DMS153 (cell line): ENCODE data around the gene PPP2R5E.

ENCODE experiments used
- DNase-seq: peaks from one replicate; lab custom pipeline; 2025; lab: John Stamatoyannopoulos, UW

Gene PPP2R5E

DNA sequence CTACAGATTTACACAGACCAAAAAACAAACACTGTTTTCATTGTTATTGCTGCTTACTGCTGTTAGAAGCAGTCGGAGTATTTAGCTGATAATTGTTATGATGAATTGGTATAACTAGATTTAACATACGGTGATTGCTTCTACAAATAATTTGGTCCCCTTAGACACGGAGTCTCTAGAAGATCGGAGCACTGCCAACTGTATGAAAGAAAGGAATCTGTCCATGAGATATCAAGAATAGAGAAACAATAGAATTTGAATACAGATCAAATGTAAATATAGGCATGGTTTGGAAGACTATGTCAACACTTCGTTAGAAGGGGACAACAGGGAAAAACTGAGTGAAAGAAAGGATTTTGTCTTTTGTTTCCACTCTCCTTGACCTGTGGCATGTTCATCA is 110.9 kb downstream of the PPP2R5E start:
- peak; percentile 64 for DNase-seq

DNA sequence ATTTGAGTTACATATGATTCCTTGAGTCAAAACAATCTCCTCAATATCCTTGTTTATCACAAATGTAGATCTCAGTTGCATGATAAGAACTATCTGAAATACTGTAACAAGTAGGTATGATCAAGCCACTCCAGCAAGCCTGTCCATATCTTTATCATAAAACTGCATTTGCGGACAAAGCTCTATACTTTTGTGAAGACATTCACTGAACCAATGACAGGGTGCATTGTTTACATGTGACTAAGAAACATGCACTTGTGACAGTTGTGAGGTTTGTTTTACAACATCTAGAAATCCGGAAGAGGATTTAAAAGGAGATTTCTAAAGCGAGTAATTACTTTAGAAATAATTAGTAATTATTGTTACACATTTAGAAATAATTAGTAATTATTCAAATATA is 111.7 kb downstream of the PPP2R5E start:
- no peak for DNase-seq

DNA sequence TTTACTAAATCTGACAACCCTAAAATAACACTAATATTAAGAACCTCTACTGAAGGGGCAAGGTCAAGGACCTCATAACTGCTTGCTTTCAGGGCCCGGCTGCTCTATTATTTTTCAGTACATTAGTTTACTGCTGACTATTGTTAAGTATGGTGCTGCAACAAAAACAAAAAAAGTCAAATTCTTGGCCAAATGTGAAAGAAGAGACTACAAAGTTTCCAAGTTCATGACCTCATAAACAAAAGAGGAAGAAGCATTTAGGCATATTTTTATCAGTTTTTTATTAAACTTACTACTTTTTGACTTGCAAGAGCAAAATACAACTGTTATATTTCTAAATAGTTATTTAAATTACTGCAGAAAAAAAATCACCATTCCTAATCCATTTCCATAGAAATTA is 114.7 kb downstream of the PPP2R5E start:
- no peak for DNase-seq

DNA sequence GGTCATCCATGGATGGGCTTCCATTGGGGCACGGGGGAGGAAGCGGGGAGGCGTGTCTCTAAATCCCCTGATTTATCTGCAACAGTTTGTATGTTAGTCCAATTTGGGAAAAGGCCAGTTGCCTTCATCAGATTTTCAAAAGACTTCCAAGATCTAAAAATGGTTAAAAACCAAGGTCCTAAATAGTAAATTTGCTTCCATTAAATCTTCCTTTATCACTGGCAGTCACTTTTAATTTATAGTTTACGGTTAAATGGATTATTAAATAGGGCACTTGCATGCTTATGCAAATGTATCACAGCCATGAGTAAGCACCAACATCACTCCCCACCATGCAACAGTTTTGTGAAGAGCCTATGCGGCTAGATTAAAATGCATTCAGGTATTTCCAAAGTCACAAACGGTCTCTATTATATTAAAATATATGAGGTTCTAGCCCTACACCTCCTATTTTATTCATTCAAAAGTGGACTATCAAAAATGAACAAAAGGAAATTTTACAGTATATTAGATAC is 116.3 kb downstream of the PPP2R5E start:
- DNase-seq: no peak

DNA sequence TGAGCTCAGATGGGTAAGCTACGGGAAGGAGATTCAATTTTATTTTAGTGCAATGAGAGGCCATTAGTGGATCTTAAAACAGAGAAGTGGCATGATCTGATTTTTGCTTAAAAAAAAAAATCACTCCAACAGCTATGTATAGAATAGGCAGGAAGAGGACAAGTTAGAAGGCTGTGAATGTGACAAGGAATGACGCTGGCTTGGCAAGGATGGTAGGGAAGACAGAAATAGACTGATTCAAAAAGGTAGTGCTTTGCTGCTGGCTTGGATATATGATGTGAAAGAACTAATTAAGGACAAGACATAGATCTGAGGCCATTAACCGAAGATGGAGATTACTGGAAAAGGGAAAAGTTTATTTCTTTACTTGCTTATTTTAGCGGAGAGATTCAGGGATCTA is 119.3 kb downstream of the PPP2R5E start:
- no peak for DNase-seq

DNA sequence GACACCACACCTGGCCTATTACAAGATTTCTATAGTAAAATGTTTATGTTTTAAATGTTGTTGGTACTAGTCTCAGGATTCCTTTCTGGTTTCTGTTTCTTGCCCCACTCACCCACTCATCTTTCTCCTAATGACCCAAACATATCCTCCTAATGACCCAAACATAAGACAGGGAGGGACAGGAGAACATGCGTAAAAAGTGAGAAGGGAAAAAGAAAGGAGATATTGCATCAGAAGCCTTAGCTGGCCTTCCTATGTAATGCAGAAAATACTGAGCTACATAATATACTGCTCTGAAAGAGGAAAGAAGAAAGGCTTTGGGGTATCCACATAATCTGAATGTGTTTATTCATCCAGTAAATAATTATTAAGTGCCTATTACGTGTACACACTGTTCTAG is 119.8 kb downstream of the PPP2R5E start:
- no peak for DNase-seq

DNA sequence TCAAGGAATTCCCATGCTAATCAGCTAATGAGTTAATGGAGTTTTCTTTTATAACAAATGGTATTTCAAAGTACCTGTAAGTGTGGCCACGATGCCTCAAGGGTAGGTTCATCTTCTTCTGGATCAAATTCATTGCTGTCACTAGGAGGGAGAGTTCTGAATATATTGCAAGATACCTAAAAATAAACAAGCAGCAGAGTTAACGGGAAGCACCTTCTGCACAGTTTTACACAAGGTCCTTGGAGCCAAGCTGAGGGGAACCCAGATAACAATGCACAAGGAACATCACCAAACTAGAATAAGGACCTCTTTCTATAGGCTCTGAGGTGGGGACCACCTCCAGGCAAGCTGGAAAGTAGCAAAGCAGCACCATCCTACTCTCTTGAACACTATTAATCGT is 121.3 kb downstream of the PPP2R5E start:
- no peak for DNase-seq

DNA sequence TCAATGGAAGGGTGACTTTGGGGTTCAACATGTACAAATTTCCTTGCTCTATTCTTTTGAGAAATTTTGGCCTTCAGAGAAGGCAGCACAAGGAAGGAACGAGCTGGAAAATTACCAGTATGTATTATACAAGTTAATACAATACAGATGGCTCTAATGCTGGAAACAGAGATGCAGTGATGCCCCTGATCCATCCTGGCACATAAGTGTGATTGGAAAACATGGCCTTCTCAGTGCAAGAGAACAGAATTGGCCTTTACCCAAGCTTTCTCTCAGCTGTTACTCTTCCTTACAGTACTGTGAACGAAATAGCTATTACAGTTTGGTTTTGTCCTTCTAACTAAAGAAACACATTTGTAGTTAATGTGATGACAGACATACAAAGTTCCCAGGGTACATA is 122.0 kb downstream of the PPP2R5E start:
- no peak for DNase-seq

DNA sequence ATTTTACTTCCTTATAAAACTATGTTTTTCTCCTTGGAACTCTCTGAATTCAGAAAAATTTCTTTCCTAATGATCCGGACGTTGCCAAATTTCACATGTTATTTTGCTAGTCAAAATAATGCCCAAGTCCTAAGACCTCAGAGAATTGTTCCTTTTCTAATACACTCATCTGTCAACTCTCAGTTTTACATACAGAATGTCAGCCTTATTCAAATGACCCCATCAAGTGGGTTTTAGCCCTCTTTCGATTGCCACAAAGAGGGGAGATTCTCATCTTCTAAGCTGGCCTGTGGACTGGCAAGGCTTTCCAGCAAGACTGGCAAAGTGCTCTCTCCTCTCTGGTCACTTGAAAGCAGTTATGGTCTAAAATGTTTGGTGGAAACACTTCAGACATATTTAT is 125.2 kb downstream of the PPP2R5E start:
- no peak for DNase-seq

DNA sequence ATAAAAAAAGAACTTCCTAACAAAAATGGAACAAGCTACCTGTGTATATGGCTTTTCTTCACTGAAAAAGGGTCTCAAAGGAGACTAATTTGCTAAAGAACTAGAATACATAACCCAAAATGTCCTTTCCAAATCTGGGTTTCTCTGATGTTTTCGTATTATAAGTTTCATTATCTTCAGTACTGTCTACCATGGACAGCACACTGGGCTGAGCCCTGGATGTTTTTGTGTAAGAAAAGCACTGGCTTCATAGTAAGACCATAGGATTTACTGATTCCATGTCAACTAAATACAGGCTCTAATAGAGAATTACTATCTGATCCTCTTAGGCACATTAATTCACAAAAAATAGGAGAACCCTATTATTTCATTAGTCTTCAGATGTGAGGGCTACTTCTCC is 130.2 kb downstream of the PPP2R5E start:
- DNase-seq: no peak

DNA sequence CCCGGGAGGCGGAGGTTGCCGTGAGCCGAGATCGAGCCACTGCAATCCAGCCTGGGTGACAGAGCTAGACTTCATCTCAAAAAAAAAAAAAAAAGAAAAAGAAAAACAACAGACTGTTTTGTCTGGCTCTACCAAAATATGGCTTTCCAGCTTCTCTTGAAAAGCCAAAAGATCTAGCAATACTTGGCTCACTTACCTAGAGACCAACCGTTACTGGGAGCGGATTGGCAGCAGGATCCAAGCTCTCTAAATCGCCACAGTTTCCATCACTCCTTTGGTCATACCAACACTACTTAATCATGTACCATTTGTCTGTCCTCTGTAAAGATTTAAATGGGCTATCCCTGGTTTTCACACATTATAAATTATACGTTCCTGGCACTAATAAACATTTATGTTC is 136.8 kb downstream of the PPP2R5E start:
- DNase-seq: no peak

DNA sequence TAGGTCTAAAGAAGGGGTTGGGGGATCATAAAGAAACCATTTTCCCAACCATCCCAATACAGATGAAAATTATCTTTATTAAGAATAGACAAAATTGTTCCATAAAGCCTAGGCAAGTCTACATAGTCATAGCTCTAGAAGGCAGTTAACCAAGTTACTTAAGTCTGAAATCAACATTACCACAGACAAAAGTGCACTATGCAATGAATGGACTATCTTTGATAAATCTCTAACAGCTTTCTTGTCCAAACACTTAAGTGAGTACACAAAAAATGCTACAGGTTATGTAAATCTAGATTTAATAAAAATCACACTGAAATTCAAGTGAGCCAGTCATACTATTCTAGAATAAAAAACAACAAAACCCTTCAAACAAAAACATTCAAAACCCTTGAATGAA is 137.5 kb downstream of the PPP2R5E start:
- no peak for DNase-seq

DNA sequence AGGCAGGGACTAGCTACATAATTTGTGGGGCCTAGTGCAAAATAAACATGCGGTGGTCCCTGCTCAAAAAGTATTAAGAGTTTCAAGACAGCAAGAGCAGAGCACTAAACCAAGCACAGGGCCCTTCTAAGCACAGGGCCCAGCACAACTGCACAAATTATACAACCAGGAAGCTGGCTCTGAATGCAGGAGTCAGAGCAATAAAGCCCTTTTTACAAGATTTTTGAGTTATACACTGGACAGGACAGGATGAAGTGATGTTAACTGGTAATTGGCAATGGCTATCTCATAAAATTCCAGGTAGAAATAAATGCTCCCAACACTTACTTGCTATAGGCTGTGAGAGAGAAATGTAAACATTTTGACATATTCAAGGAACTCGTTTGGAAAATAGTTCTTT is 138.3 kb downstream of the PPP2R5E start:
- DNase-seq: no peak

DNA sequence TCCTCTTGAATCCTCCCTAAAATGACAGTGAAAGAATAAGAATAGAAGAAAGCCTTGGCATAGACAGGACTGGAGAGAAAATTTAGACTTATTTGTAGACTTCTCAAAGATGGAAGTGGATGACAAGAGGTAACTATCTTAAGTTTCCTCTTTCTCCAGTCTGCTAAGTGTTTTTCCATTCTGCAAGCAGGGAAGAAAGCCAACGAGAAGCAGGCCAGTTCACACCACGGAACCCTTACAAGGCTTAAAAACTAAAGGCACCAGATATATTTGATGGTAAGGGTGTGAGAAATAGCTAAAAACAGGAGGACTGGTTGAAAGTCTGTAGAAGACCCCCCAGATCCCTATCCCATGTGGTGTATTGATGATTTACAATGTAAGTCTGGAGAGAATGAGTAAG is 141.5 kb downstream of the PPP2R5E start:
- DNase-seq: no peak

DNA sequence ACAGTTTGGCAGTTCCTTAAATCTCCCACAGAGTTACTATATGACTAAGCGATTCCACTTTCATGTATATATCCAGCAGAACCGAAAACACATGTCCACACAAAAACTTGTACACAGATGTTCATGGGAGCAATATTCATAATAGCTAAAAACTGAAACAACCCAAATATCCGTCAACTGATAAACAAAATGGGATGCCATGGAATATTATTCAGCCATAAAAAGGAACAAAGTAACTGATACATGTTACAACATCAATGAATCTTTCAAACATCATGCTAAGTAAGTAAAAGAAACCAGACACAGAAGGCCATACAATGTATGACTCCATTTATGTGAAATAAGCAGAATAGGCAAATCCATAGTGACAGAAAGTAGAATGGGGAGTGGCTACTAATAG is 144.2 kb downstream of the PPP2R5E start:
- no peak for DNase-seq

DNA sequence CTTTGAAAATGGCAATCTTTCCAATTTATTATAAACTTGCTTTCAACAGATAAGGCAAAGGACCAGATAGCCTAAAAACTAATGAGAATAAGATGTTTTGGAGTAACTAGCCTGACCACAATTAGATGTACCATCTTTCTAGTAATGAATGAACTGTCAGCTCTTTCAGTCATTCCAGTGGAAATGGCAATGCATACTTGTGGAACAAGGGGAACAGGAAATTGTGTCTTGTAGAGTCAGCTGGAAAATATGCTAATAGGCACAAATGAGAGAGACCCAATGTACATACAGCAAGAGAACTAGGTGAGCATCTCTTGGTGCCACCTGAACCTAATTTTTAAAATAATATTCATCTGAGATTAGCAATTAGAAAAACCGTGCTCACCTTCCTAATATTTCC is 148.3 kb downstream of the PPP2R5E start:
- peak; percentile 2 for DNase-seq

DNA sequence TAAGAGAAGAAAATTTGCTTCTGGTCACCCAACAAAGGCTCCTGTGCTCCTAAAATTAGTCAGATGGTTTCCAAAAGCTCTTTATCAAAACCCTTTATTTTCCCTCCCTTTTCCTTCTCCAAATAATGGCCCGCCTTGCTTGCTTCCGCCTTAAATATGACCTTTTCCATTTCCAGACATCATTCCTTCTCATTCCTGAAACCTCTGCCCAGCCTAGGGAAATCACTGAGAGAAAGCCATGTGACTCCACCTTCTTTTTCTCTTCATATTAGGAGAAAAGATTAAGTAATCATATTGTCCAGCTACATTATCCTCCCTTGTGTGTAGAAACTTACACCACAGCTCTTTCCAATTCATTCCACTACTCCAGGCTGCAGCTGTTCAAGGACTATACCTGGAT is 148.7 kb downstream of the PPP2R5E start:
- DNase-seq: no peak

DNA sequence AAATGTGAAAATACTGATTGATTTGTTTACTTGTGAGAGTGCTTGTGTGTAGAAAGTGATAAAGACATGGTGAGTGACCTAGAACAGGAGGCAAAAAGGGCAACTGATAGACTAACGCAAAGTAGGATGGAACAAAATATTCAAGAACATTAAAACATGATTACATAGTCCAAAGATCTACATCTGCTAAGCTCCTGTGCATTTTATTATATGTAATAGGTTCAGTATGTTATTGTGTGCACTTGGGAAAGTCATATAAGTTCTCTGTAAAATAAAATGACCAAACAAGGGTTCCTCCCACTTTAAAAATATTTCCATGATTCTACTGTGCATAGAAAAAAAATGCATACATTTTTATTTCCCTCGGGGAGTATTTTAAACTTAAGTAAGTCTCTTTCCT is 150.2 kb downstream of the PPP2R5E start:
- no peak for DNase-seq

DNA sequence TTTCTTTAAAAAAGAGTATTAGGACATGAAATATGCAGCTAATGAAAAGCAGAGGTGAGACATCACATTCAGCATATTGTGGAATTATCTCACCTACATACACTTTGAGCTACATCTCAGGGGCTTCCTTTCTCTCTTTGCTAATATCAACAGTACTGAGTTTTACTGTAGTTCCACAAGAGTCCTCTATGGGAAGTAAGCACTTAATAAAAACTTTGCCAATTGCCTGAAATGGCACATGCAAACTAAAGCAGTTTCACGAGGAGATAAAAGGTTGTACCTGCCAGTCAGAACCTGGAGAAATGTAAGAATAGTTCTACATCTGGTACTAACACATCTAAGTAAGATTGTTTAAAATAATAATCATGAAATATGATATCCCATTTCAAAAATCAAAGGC is 150.9 kb downstream of the PPP2R5E start:
- no peak for DNase-seq

DNA sequence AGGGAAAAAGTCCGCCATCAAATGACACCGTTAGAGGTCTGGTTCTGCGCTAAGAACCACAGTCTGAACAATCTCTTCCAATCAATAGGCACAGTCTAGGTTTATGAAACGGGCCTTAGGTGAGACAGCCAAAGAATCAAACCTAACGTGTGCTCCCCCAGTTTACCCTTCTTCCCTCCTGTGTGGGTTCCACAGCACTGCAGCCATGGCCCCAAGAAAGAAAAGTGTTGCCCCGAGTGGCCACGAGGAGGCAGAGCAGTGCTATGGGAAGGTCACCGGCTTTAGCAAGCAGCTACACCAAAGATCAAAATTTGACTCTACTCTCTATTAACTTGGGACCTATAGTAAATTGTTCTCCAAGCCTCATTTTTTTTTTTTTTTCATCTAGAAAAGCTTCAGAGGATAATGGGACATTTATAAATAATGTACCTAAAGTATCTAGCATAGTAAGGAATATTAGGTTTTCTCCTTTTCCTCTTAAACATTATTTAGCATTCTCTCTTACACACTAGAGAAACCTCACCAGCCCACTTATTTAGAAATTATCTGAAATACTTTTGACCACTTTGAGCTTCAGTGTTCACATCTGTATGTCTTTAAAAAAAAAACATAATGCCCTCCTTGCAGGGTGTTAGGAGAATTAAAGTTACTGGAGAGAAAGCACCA is 154.3 kb downstream of the PPP2R5E start:
- DNase-seq: peak; percentile 2

DNA sequence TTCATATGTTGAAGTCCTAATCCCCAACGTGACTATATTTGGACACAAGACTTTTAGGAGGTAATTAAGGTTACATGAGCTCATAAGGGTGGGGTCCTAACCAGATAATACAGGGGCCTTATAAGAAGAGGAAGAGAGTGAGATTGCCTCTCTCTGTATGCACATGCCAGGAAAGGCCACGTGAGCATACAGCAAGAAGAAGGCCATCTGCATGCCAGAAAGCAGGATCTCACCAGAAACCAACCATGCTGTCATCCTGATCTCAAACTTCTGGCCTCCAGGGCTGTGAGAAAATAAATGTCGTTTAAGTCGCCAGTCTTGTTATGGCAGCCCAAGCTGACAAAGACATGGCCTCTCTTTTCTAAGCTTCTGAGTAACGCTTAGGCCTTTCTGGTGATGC is 155.5 kb downstream of the PPP2R5E start:
- DNase-seq: no peak

DNA sequence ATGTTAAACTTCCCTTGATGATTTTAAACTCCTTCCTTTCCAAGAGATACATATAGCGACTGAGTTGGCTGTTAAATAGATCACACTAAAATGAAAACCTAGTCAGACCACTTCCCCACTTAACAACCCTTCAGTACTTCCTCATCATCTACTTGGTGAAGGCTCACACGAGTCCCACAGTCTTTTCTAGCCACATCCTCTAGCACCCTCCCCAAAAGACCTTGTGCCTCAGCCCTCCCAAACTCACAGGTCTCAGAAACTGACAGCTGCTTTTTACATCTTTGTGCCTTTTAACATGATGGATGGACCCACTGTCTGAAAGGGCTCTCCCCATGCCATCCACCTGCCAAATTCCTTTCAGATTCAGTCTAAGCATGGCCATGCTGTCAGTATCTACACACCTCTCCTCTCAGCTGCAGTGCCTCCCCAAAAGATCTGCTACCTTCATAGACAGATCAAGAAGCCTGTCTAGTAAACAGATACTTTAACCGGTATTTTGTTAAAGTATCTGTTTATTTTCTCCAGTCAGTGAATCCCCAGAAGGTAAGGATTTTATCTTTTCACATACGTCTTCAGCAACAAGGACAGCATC is 159.3 kb downstream of the PPP2R5E start:
- DNase-seq: no peak

DNA sequence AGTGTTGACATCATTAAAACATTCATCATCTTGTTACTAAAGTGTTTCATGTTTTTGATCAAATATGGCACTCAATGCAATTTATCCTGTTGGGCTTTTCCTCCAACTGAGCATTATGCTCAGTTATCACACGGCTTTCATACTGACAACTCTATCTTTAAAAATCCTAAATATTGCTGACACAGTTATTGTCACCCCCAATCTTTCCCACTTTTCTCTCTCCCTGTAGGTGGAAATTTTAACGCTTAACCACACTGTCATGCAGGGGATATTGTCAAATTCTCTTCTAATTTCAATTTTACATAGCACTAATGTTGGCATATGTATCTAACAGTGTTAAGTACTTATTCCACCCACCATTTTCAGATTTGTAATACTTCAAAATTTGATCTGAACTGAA is 164.7 kb downstream of the PPP2R5E start:
- no peak for DNase-seq

DNA sequence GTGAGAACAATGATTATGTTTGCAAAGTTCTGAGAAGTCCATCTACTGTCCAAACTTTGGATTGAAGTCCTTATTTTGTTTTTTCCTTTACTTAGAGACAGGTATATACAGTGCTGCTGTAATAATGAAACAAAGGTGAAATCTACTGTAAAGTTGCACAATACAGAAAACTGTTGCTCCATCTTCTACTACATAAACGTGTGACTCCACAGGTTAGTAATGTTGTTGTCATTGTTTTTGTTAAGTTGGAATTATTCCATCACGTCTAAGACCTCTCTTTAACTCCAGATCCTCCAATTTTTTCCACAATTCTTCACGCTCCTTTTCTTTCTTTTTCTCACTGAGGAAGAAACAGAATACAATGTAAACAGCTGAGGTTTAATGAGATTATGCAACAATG is 167.4 kb downstream of the PPP2R5E start:
- DNase-seq: no peak
